Smooth muscle cell of the coronary artery (primary cell): ENCODE results near the gene PGRMC2. TPM values are rescaled to one million over a fixed set of nuclear protein-coding genes. Genes with fewer than 3 reads are reported as not detected.

Experiments
- total RNA-seq: library from RNA; depleted of rRNA; stranded (reverse); fragments of >200 nt; gene quantifications from 2 replicates; pipeline ENCODE4 v1.2.3, GENCODE V29; 2014; ENCODE audit warnings: low replicate concordance

PGRMC2 gene
- total RNA-seq = 20.9 and 22.5 TPM in 2 replicates

GRCh38 chr4:128287141-128287870 is at the start of gene PGRMC2:
Gene PGRMC2 (minus strand): TSS chr4:128287813. CDS start chr4:128287790, 23 bp downstream.

Other genes starting within 250 kb of the PGRMC2 start
- 9.6 and 17.1 TPM in 2 replicates for gene LARP1B, start 226.5 kb downstream of the PGRMC2 start, total RNA-seq